B cell (primary cell): ENCODE results near the gene FAM219A.

Experiments
- CTCF ChIP-seq: fragments of 200-600 bp; IDR thresholded peaks from one replicate; pipeline ENCODE4 v1.8.0; 2022; ENCODE audit warnings: antibody characterized with exemption, mild to moderate bottlenecking
- EZH2 ChIP-seq: IDR thresholded peaks from 2 replicates; pipeline ENCODE4 v1.6.1; 2012; ENCODE audit warnings: borderline replicate concordance, low read depth, mild to moderate bottlenecking, moderate library complexity, low read length; ENCODE audit not compliant: insufficient read depth, poor library complexity, severe bottlenecking

GRCh38 chr9:34485822-34486221 lies 27.5 kb upstream of the FAM219A start:
- TF ChIP-seq CTCF, result no peak
- TF ChIP-seq EZH2, result no peak
